ENCODE results near the gene MAN2C1. TPM values are rescaled to one million over a fixed set of nuclear protein-coding genes. Genes with fewer than 3 reads are reported as not detected.

The MAN2C1 gene
- polyA plus RNA-seq, 3 donors = 32.9 to 453 (median 42.9) TPM

DNA sequence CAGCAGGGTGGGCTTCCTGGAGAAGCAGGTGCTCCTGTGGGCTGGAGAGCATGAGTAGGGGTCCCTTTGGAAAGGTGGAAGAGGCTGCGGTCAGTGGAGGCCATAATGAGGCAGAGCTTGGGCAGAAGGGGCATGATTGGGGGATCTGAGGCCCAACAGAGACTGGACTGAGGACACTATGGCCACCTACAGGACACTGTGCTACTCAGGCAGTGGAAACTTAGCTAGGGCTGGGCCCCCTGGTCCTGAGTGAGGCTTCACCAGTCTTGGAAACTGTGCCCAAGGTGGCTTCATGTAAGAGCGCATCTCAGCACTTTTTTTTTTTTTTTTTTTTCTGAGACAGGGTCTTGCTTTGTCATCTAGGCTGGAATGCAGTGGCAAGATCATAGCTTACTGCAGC lies 38.8 kb downstream of the MAN2C1 start:
- Mint-ChIP-seq H3K27ac (no peak overlapping the region), H3K4me1 (no peaks in the 10 kb centered on the region), H3K27me3 (ENCODE audit: low read depth in 3 of 3) (peaks cover 0 to 10% (median 4%) of the 10 kb centered on the region in 3 donors), H3K36me3 (no peaks in the 10 kb centered on the region), H3K4me3 (no peak overlapping the region), H3K9me3 (no peaks in the 10 kb centered on the region)
- Histone ChIP-seq H3K79me2 (ENCODE audit: insufficient read depth, low read length) (no peaks in the 10 kb centered on the region), H3K27ac (ENCODE audit: low read depth in 1 of 2, low read length in 2 of 2) (no peak overlapping the region), H3K4me1 (ENCODE audit: control insufficient read depth in 1 of 2, insufficient read depth in 2 of 2, low read length in 2 of 2) (no peaks in the 10 kb centered on the region), H3K4me2 (replicated peaks; ENCODE audit: extremely low read depth, low read length, poor library complexity, severe bottlenecking) (no peak overlapping the region), H3K4me3 (replicated peaks in 1 of 3; ENCODE audit: low read depth in 2 of 3, low read length in 3 of 3) (no peak overlapping the region), H3K9me3 (replicated peaks in 1 of 2; ENCODE audit: control insufficient read depth in 1 of 2, insufficient read depth in 1 of 2, low read length in 2 of 2) (no peaks in the 10 kb centered on the region), H2AFZ (ENCODE audit: insufficient read depth, low read depth, low read length, poor library complexity, severe bottlenecking) (no peak overlapping the region), H3K9ac (ENCODE audit: insufficient read depth, low read length, poor library complexity, severe bottlenecking) (no peak overlapping the region), H4K20me1 (ENCODE audit: insufficient read depth, low read length) (no peaks in the 10 kb centered on the region), H3K27me3 (ENCODE audit: control insufficient read depth in 2 of 2, insufficient read depth in 2 of 2, low read length in 2 of 2) (no peaks in the 10 kb centered on the region), H3K36me3 (replicated peaks in 1 of 2; ENCODE audit: control insufficient read depth in 1 of 2, insufficient read depth in 2 of 2, low read length in 2 of 2) (no peaks in the 10 kb centered on the region)
- DNase-seq = no peak
- 100% methylated on average over 2 of the region's 2 CpGs for WGBS (ENCODE audit: insufficient coverage)
- intact Hi-C loops (cut with micrococcal nuclease) = no loop called here
- TF ChIP-seq, protein P1, sequence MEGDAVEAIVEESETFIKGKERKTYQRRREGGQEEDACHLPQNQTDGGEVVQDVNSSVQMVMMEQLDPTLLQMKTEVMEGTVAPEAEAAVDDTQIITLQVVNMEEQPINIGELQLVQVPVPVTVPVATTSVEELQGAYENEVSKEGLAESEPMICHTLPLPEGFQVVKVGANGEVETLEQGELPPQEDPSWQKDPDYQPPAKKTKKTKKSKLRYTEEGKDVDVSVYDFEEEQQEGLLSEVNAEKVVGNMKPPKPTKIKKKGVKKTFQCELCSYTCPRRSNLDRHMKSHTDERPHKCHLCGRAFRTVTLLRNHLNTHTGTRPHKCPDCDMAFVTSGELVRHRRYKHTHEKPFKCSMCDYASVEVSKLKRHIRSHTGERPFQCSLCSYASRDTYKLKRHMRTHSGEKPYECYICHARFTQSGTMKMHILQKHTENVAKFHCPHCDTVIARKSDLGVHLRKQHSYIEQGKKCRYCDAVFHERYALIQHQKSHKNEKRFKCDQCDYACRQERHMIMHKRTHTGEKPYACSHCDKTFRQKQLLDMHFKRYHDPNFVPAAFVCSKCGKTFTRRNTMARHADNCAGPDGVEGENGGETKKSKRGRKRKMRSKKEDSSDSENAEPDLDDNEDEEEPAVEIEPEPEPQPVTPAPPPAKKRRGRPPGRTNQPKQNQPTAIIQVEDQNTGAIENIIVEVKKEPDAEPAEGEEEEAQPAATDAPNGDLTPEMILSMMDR (IDR thresholded peaks at IDR 0.05) = no peak

DNA sequence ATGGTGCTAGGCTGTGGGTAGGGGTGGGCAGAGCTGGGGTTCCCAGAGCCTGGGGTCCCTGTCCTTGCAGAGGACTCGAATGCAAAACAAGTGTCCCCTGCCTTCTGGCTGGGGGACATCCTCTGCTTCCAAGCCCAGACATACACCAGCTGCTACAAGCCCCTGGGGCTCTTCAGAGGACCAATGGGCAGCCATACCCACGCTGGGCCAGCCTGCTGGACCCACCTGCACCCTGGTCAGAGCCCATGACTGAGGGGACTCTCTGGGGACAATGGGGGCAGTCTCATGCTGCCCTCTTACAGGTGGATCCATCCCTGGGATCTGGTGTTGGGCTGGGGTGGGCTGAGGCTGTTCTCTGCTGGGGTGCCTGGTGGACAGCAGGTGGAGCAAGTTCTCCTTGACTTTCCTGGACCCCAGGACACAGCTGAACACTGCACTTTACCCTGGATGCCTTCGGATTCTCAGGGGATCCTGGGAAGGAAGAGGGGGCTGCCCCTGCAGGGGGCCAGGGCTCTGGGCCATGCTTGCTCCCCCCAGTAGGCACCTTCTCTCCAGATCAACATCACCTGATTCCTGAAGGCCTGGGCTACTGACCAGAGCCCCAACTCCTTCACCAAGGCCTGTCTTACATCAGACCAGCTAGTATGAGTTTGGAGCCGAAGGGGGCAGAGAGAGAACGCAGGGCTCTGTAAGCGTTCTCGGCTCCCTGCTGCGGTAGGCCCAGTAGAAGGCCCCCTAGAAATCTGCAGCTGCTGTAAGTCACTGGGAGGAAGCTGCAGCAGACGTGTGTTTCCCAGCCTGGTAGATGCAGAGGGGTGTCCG lies 39.7 kb downstream of the MAN2C1 start:
- Histone ChIP-seq H4K20me1 (ENCODE audit: insufficient read depth, low read length) (no peaks in the 10 kb centered on the region), H2AFZ (ENCODE audit: insufficient read depth, low read depth, low read length, poor library complexity, severe bottlenecking) (no peak overlapping the region), H3K4me2 (replicated peaks; ENCODE audit: extremely low read depth, low read length, poor library complexity, severe bottlenecking) (no peak overlapping the region), H3K9me3 (replicated peaks in 1 of 2; ENCODE audit: control insufficient read depth in 1 of 2, insufficient read depth in 1 of 2, low read length in 2 of 2) (no peaks in the 10 kb centered on the region), H3K36me3 (replicated peaks in 1 of 2; ENCODE audit: control insufficient read depth in 1 of 2, insufficient read depth in 2 of 2, low read length in 2 of 2) (no peaks in the 10 kb centered on the region), H3K27me3 (ENCODE audit: control insufficient read depth in 2 of 2, insufficient read depth in 2 of 2, low read length in 2 of 2) (no peaks in the 10 kb centered on the region), H3K4me1 (ENCODE audit: control insufficient read depth in 1 of 2, insufficient read depth in 2 of 2, low read length in 2 of 2) (no peaks in the 10 kb centered on the region), H3K4me3 (replicated peaks in 1 of 3; ENCODE audit: low read depth in 2 of 3, low read length in 3 of 3) (no peak overlapping the region), H3K27ac (ENCODE audit: low read depth in 1 of 2, low read length in 2 of 2) (no peak overlapping the region), H3K9ac (ENCODE audit: insufficient read depth, low read length, poor library complexity, severe bottlenecking) (no peak overlapping the region), H3K79me2 (ENCODE audit: insufficient read depth, low read length) (no peaks in the 10 kb centered on the region)
- Mint-ChIP-seq H3K27me3 (ENCODE audit: low read depth in 3 of 3) (peaks cover 0 to 10% (median 4%) of the 10 kb centered on the region in 3 donors), H3K4me1 (no peaks in the 10 kb centered on the region), H3K36me3 (no peaks in the 10 kb centered on the region), H3K27ac (no peak overlapping the region), H3K4me3 (no peak overlapping the region), H3K9me3 (no peaks in the 10 kb centered on the region)
- intact Hi-C loops (cut with micrococcal nuclease) = no loop called here
- no peak for DNase-seq
- TF ChIP-seq, protein P1 (IDR thresholded peaks at IDR 0.05) = no peak
- 76% methylated on average over 8 of the region's 10 CpGs for whole genome bisulfite sequencing (ENCODE audit: insufficient coverage)

All from CD14-positive monocyte (primary cell).